Suprapubic skin (tissue), 4 donors: Measurements from ENCODE around the gene ATXN10. TPM values are rescaled to one million over a fixed set of nuclear protein-coding genes. Genes with fewer than 3 reads are reported as not detected.

Experiments
- DNase-seq, 2 donors: peaks; one replicate each; pipeline ENCODE4 v3.0.0-alpha.2; 2019; ENCODE audit warnings: low spot score in 2 of 2
- H3K27ac ChIP-seq: fragments of 200-600 bp; sonication (generic); one replicate; pipeline ENCODE4 v1.5.1; 2019
- H3K27me3 ChIP-seq: fragments of 200-600 bp; sonication (generic); one replicate; pipeline ENCODE4 v1.5.1; 2019
- H3K36me3 ChIP-seq: fragments of 200-600 bp; sonication (generic); one replicate; pipeline ENCODE4 v1.5.1; 2019
- H3K4me1 ChIP-seq: fragments of 200-600 bp; sonication (generic); one replicate; pipeline ENCODE4 v1.5.1; 2019
- H3K4me3 ChIP-seq: fragments of 200-600 bp; sonication (generic); one replicate; pipeline ENCODE4 v1.5.1; 2019; ENCODE audit warnings: mild to moderate bottlenecking
- H3K9me3 ChIP-seq: fragments of 200-600 bp; sonication (generic); one replicate; pipeline ENCODE4 v1.5.1; 2019
- EP300 ChIP-seq: sonication (generic); formaldehyde crosslinking; IDR thresholded peaks from one replicate; pipeline ENCODE4 v1.6.1; 2017; ENCODE audit warnings: antibody characterized with exemption
- POLR2A ChIP-seq, 2 donors: fragments of 450-650 bp; IDR thresholded peaks; one replicate each; pipeline ENCODE4 v1.6.1; 2017; ENCODE audit warnings: antibody characterized with exemption in 2 of 2, mild to moderate bottlenecking in 2 of 2, moderate library complexity in 2 of 2
- POLR2AphosphoS5 ChIP-seq, 3 donors: sonication (generic); formaldehyde crosslinking; IDR thresholded peaks; one replicate each; pipeline ENCODE4 v1.6.1; 2017; ENCODE audit warnings: antibody characterized with exemption in 3 of 3
- WGBS: methylation state at CpG from one replicate; pipeline ENCODE4 v1.1.5; 2018; 5-methylcytosine and 5-hydroxymethylcytosine counted together
- total RNA-seq, 4 donors: library from RNA; depleted of rRNA; stranded (reverse); fragments of >200 nt; gene quantifications; one replicate each; pipeline ENCODE4 v1.1.0, GENCODE V29; 2016
- TF ChIP-seq, protein P1 (sequence below), 2 donors: fragments of 200-600 bp in 1 of 2; fragments of 450-650 bp in 1 of 2; sonication (generic) in 1 of 2; IDR thresholded peaks; one replicate each; pipeline ENCODE4 v1.5.1; 2016 to 2019; ENCODE audit warnings: antibody characterized with exemption in 2 of 2, mild to moderate bottlenecking in 1 of 2, moderate library complexity in 1 of 2

The ATXN10 gene
- total RNA-seq, 4 donors from 2014 or later: 63.2 to 79.0 (median 68.8) TPM

DNA sequence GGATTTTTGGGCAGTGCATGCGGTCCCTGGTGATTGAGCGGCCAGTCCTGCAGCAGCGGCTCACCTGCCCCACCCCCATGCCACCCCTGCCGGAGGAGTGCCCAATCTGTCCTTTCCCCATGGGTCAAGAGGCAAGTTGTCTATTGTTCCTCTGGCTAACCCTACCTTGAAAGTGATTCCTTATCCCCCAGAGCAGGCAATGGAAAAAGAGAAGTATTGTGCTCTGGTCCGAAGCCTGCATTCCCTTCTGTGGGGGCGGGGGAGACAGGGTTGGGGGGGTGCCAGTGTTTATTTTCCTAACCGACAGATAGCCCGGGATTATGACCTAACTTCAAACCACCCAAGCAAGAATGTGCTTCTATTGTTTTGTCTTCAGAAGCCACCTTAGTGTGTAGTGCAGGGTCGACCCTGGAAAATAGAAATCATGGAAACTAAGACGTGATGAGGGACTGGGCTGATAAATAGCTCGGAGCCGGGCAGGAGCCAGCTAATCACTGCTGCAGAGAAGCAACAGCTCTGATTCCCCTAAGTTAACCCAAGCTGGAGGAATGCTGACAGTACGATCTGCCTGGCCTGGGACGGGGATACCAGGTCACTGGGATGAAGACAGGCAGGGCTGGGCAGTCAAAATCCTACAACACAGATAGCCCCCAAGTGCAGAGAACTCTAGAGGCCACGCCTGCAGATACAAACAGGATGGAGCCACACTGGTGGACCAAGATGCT, 38.7 kb upstream of the ATXN10 start:
- 51% methylated on average over 14 of the region's 15 CpGs for WGBS
- DNase-seq: no peak
- no peak overlapping the region for H3K4me3 ChIP-seq
- no peaks in the 10 kb centered on the region for H3K36me3 ChIP-seq
- TF ChIP-seq POLR2A (IDR thresholded peaks at IDR 0.05) (no peak), EP300 (no peak), POLR2AphosphoS5 (IDR thresholded peaks at IDR 0.05) (no peak)
- TF ChIP-seq, protein P1, sequence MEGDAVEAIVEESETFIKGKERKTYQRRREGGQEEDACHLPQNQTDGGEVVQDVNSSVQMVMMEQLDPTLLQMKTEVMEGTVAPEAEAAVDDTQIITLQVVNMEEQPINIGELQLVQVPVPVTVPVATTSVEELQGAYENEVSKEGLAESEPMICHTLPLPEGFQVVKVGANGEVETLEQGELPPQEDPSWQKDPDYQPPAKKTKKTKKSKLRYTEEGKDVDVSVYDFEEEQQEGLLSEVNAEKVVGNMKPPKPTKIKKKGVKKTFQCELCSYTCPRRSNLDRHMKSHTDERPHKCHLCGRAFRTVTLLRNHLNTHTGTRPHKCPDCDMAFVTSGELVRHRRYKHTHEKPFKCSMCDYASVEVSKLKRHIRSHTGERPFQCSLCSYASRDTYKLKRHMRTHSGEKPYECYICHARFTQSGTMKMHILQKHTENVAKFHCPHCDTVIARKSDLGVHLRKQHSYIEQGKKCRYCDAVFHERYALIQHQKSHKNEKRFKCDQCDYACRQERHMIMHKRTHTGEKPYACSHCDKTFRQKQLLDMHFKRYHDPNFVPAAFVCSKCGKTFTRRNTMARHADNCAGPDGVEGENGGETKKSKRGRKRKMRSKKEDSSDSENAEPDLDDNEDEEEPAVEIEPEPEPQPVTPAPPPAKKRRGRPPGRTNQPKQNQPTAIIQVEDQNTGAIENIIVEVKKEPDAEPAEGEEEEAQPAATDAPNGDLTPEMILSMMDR (IDR thresholded peaks at IDR 0.05): no peak
- H3K9me3 ChIP-seq: no peaks in the 10 kb centered on the region
- H3K27me3 ChIP-seq: peaks cover 24% of the 10 kb centered on the region
- H3K27ac ChIP-seq: no peak overlapping the region
- peaks cover 6% of the 10 kb centered on the region for H3K4me1 ChIP-seq

DNA sequence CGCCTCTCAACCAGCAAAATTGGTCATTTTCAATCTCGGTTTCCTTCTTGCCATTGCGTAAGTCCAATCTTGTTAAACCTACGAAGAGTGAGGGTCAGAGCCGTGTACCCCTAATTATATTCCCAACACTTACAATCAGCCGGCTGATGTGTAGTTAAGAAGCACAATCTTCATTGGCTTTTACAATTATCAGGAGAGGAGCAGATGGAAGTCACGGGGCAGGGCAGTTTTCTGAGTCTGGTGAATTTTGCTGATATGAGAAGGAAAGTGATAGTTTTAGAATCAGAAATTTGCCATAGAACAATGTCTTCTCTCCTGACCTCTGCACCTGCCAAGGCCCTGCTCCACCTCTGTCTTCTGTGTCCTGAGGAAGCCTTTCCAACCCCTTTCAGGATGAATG, 35.0 kb upstream of the ATXN10 start:
- WGBS: 91% methylated on average over 7 of the region's 7 CpGs
- H3K36me3 ChIP-seq: no peaks in the 10 kb centered on the region
- peak in 1 of 2 donors; percentile 16 for DNase-seq
- peaks cover 22% of the 10 kb centered on the region for H3K4me1 ChIP-seq
- no peaks in the 10 kb centered on the region for H3K9me3 ChIP-seq
- TF ChIP-seq EP300 (no peak), POLR2A (IDR thresholded peaks at IDR 0.05) (no peak), POLR2AphosphoS5 (IDR thresholded peaks at IDR 0.05) (no peak)
- TF ChIP-seq, protein P1 (IDR thresholded peaks at IDR 0.05): no peak
- H3K27ac ChIP-seq: no peak overlapping the region
- H3K27me3 ChIP-seq: peaks cover 16% of the 10 kb centered on the region
- H3K4me3 ChIP-seq: no peak overlapping the region

DNA sequence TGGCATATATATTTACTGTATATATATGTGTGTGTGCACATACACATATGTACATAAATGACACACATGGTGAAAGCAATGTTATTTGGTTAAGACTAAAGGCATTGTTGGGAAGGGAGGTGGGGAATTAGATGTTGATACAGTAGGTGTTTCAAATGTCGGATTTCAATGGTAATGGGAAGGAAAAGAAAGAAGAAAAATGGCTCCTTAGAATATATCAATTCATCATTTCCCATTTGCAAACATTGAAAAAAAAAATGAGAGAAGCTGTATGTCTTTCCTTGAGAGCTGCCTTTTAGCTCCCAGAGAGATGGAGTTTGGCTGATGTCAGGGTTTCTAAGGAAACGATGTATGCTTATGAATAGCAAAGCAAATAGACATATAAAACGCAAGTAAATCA, 33.4 kb upstream of the ATXN10 start:
- peaks cover 13% of the 10 kb centered on the region for H3K27me3 ChIP-seq
- no peak overlapping the region for H3K27ac ChIP-seq
- 85% methylated on average over 3 of the region's 3 CpGs for WGBS
- H3K36me3 ChIP-seq: no peaks in the 10 kb centered on the region
- no peak for TF ChIP-seq EP300
- no peak for TF ChIP-seq POLR2AphosphoS5 (IDR thresholded peaks at IDR 0.05)
- TF ChIP-seq POLR2A (IDR thresholded peaks at IDR 0.05): no peak
- TF ChIP-seq, protein P1 (IDR thresholded peaks at IDR 0.05): no peak
- no peak overlapping the region for H3K4me3 ChIP-seq
- H3K4me1 ChIP-seq: peaks cover 16% of the 10 kb centered on the region
- H3K9me3 ChIP-seq: no peaks in the 10 kb centered on the region
- no peak for DNase-seq

DNA sequence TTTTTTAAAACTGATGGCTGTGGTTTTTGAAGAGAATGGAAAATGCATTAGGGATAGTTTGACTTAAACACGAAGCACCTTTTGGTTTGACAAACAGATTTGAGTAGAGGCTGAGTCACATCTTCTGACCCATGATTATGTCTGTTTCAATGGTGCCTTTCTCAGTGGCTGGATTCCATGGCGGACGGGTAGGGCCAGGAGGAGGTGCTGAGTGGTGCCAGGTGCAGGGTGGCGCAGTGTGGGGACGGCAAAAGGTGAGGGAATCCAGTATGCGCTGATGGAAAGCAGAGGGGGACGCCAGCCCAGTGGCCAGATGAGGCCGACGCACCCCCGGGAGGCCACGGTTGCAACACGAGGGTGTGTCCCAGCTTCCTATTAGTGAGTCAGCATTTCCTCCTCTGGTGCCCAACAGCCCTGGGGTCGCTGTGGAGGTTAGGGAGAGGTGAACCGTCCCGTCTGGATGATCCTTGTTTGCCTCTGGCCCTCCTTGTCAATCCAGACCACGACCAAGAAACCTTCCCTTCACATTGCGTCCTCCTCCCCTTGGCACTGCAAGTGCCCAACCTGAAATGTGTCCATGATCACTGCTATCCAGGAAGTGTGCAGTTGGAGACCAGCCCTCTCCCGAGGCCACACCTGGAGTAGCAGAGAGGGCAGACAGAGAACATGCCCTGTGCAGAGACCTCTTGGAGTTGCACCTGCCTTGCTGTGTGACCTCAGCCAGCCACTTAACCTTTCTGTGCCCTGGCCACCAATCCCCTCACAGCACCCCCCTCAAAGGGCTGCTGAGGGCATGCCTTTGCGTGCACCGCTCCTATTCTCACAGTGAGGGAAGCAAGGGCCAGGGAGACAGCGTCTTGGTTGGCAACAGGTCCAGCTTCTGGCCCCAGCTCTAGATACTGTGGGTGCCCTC, 32.5 kb upstream of the ATXN10 start:
- peak; percentile 88 to 89 for DNase-seq
- Histone ChIP-seq H3K4me1 (peaks cover 16% of the 10 kb centered on the region), H3K36me3 (no peaks in the 10 kb centered on the region), H3K27me3 (peaks cover 11% of the 10 kb centered on the region), H3K4me3 (no peak overlapping the region), H3K9me3 (no peaks in the 10 kb centered on the region), H3K27ac (no peak overlapping the region)
- 31% methylated on average over 17 of the region's 21 CpGs for WGBS
- TF ChIP-seq, protein P1 (IDR thresholded peaks at IDR 0.05): no peak
- no peak for TF ChIP-seq EP300
- TF ChIP-seq POLR2A (IDR thresholded peaks at IDR 0.05): no peak
- peak in 2 of 3 donors; percentile 66 to 76 for TF ChIP-seq POLR2AphosphoS5 (IDR thresholded peaks at IDR 0.05)

DNA sequence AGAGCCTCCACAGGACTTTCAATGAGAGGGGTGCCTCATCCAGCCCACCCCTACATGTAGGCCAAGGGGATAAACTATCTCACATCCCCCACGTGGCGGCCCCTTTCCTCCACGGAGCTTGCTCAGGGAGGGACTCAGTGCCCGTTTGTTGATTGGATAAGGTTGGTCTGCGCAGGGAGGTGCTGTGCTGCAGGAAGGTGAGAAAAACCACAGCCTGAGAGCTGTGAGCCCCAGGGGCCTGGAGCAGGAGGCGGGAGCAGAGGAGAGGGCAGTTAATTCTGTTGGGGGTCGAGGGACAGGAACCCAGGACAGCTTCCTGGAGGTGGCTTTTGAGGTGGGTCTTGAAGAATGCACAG, 31.9 kb upstream of the ATXN10 start:
- no peak for DNase-seq
- WGBS: 46% methylated on average over 4 of the region's 7 CpGs
- no peaks in the 10 kb centered on the region for H3K9me3 ChIP-seq
- no peak overlapping the region for H3K4me3 ChIP-seq
- TF ChIP-seq POLR2A (IDR thresholded peaks at IDR 0.05) (no peak), EP300 (no peak), POLR2AphosphoS5 (IDR thresholded peaks at IDR 0.05) (no peak)
- TF ChIP-seq, protein P1 (IDR thresholded peaks at IDR 0.05): no peak
- peaks cover 16% of the 10 kb centered on the region for H3K27me3 ChIP-seq
- no peaks in the 10 kb centered on the region for H3K36me3 ChIP-seq
- H3K27ac ChIP-seq: no peak overlapping the region
- H3K4me1 ChIP-seq: peaks cover 16% of the 10 kb centered on the region
